Right kidney (tissue), 1 donor: ENCODE results near the gene ENOX1.
"Not testable (repeated sequence)": the region's sequence is repeated elsewhere in the genome, so short reads cannot be mapped to it uniquely, and the experiment has no call there.

Source experiments
- DNase-seq: peaks from one replicate; pipeline ENCODE4 v3.0.0-alpha.2; 2016

ENOX1 gene

DNA sequence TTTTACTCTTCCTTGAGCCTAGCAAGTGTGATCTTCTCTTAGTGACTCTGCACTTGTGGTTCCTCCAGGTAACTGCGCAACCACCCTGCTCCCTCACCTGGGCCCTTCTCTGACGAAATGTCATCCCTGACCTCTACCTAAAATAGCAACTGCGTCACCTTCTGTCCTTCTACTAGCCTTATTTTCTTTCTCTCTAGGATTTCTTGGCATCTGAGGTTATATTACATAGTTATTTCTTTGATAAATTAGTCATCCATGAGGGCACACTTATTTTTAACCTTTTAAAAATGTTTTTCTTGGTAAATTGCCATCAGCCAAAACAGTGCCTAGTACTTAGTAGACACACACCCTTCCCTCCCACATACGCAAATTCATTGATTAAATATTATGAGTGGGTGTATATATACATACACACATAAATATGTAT is 355.5 kb downstream of the ENOX1 start:
- DNase-seq, result no peak

DNA sequence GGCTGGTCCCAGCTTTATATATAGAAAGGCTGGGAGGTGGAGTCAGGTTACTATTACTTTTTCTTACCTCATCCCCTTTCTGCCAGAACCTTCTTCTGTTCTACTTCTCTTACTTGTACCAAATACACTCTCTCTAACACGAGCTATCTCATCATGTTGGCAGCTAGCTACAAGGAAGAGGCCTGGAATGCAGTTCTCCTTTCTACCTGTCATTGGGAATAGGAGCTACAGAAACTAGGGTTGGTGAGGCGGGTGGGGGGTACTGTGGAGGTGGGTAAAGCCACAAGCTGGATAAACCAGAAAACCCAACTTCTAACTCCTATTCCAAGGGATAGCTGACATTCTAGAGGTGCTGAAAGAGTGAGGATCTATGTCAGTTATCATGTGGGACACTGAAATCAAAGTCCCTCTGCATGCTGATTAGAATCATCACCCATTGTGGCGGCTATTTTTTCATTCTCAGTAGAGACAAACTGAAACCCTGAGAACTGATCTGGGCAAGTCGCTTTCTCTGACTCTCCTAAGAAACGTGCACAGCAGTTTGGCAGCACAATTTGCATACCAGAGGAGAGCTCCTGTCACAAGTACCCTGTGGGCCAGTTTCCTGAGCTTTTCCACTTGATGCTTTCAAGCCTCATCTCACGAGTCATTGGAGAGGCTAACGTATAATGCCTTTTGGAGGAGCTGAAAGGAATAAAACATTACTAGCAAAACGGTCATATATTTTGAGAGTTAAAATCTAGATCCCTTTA is 358.1 kb downstream of the ENOX1 start:
- no peak for DNase-seq

GRCh38 chr13:43426355-43426754 is 360.4 kb downstream of the ENOX1 start:
- DNase-seq, result no peak

GRCh38 chr13:43425234-43425633 is 361.5 kb downstream of the ENOX1 start:
- no peak for DNase-seq

DNA sequence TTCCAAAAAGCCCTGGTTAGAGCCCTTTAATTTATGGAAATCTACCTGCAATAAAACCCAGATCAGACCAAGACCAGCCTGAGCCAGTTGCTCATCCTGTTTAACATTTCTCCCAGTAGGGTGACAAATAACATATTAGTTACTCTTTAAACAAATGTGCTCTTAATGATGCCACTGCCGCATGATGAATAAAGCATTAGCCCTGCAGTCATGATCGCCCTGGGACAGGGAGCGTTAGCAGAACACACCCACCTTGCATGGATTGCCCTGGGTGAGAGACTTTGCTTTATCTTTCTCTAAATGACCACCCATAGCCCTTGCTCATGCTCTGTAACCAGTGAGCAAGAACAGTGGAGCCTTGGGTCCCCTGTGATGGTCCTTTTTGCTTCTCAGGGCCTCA is 362.4 kb downstream of the ENOX1 start:
- DNase-seq, result no peak

DNA sequence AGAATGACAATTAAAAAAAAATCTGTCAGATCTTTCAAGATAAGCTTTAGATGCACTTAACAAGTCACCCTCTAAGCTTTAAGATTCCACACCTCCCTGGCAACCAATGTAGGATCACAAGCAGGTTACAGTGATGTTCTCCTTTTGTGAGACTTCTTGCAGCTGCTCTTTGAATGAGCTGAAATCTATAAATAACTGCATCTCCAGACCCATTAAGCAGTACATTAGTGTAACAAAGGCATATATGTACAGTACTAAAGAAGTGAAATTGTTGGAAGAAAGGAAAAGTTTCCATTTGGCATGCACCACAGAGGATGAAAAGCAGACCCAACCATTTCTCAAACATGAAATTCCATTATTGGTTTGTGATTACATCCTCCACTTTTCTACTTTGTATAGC is 364.7 kb downstream of the ENOX1 start:
- DNase-seq, result no peak

- not testable (repeated sequence) for DNase-seq
Measured at GRCh38 chr13:43416842-43417241, 369.9 kb downstream of the ENOX1 start.

DNA sequence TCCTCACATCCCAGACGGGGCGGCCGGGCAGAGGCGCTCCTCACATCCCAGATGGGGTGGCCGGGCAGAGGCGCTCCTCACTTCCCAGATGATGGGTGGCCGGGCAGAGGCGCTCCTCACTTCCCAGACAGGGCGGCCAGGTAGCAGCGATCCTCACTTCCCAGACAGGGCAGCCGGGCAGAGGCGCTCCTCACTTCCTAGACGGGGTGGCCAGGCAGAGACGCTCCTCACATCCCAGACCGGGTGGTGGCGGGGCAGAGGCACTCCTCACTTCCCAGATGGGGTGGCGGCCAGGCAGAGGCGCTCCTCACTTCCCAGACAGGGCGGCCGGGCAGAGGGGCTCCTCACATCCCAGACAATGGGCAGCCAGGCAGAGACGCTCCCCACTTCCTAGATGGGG is 370.4 kb downstream of the ENOX1 start:
- not testable (repeated sequence) for DNase-seq

- not testable (repeated sequence) for DNase-seq
Measured at GRCh38 chr13:43415903-43416391, 370.8 kb downstream of the ENOX1 start.

DNA sequence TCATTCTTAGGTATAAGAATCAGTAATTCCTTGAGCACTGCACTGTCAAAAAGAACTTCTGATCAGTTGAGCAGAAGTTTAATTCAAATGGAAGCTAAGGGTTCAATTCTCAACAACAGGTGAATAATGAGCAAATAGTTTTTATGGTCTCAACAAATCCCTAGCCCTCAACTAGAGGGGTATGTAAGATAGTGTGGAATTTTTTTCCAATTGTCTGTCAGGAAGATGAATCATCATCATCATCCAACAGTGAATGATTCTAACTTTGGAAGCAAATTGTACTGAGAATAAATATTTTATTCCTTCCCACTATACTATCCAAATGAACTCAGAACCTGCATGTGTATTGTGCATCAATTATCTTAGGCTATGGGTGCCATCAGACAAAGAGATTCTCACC is 372.7 kb downstream of the ENOX1 start:
- DNase-seq, result no peak

- DNase-seq, result no peak
Measured at GRCh38 chr13:43411741-43412140, 375.0 kb downstream of the ENOX1 start.

GRCh38 chr13:43411211-43411610 is 375.6 kb downstream of the ENOX1 start:
- no peak for DNase-seq

DNA sequence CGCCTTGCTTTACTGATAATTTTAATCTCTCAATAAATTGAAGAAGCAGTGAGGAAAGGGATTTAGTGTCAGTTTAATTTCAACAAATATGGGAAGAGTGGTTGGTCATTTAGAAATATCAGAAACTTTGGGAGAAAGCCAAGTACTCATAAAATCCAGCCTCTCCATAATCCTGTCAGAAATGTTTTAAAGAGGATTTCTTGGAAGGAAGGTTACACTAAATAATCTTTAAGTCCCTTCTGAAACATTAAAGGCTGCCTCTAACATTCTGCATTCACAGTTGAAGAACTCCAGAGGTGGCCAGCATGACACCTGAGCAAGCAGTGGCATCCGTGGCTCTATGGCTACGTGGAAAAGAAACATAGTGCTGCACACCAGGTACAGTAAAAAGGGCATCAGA is 378.5 kb downstream of the ENOX1 start:
- DNase-seq, result no peak

DNA sequence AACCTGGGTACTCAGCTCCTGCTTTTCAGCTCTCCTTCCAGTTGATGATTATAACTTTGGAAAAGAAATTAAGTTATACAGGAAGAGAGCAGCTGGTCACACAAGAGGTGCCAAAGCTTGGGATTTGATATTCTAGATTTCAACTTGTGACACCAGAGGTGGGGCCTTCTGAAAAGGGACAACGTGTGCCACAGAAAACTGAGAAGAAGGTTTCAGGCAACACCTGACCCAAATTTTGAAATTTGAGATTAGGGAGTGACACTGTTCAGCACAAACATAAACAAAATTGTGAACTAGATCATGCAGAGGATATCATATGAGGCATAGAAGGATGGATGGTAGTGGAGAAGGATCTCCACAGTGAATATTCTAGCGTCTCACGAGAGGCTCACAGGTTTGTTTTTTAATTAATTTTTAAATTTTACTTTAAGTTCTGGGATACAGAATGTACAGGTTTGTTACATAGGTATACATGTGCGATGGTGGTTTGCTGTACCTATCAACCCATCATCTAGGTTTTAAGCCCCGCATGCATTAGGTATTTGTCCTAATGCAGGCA is 379.7 kb downstream of the ENOX1 start:
- no peak for DNase-seq

- no peak for DNase-seq
Measured at GRCh38 chr13:43405457-43405856, 381.3 kb downstream of the ENOX1 start.

GRCh38 chr13:43402380-43402779 is 384.4 kb downstream of the ENOX1 start:
- DNase-seq, result no peak

GRCh38 chr13:43401361-43401760 is 385.4 kb downstream of the ENOX1 start:
- DNase-seq, result no peak

- no peak for DNase-seq
Measured at GRCh38 chr13:43397111-43397510, 389.7 kb downstream of the ENOX1 start.

GRCh38 chr13:43391036-43391435 is 395.7 kb downstream of the ENOX1 start:
- DNase-seq, result no peak

GRCh38 chr13:43390619-43391018 is 396.2 kb downstream of the ENOX1 start:
- no peak for DNase-seq

GRCh38 chr13:43389983-43390382 is 396.8 kb downstream of the ENOX1 start:
- DNase-seq, result no peak

DNA sequence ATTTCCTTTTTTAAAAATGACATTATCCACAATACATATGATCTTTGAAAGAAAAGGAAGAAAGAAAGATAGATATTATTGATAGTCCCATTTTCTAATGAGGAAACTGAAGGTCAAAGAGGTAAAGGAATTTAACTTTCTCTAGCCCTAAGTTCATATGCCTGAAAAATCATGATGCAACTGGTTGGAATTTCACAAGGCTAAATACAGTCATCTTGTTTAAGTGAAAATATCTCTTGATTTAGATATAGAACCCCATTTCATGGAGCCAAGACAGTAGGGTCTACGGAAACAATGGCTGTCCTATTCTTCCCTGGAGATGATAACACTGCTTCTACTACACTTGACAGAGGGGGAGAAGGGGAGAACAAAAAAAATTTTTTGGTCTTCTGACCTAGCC is 397.2 kb downstream of the ENOX1 start:
- DNase-seq, result no peak

DNA sequence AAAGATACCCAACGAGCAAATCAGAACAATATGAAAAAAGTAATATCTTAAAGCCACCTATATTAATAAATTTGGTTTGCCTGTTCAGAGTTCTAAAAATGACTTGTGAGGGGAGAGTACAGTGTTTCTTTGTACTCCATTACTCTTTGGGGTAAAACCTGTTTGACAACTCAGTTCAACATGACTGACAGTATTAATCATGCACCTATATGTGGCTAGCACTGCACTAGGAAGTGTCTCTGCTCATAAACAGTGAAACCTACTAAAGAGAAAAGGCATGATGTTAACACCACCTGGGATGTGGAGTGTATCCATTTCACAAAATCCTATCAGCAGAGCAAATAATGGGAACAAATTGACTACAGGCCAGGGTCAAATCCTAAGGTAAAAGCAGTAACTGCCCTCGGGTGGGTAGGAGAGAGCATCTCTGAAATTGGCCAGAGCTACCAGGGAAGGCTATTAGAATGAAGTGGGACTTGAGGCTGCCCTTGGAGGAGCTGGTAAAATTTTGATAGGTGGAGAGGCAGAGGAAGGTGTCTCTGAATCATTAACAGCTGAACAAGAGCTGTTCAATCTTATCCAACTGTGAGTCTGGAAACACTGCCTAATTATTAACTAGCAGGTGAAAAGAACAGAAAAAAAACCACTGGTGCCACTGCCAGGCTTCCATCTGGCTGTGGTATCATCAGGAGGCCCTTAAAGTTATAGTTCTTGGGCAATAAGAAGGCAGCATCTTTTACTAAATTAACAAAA is 398.3 kb downstream of the ENOX1 start:
- DNase-seq, result peak; percentile 38
